Stimulated activated CD4-positive, alpha-beta T cell treated with anti-CD3 and anti-CD28 coated beads, Interleukin-1b, Interleukin-23, amount 100 ng/mL, for 4 hours (primary cell): ENCODE data around the gene MPND.

ENCODE experiments used
- DNase-seq, 2 donors: peaks; one replicate each; pipeline ENCODE4 v3.0.0-alpha.2; 2020; ENCODE audit warnings: low read depth in 2 of 2

The MPND gene

DNA sequence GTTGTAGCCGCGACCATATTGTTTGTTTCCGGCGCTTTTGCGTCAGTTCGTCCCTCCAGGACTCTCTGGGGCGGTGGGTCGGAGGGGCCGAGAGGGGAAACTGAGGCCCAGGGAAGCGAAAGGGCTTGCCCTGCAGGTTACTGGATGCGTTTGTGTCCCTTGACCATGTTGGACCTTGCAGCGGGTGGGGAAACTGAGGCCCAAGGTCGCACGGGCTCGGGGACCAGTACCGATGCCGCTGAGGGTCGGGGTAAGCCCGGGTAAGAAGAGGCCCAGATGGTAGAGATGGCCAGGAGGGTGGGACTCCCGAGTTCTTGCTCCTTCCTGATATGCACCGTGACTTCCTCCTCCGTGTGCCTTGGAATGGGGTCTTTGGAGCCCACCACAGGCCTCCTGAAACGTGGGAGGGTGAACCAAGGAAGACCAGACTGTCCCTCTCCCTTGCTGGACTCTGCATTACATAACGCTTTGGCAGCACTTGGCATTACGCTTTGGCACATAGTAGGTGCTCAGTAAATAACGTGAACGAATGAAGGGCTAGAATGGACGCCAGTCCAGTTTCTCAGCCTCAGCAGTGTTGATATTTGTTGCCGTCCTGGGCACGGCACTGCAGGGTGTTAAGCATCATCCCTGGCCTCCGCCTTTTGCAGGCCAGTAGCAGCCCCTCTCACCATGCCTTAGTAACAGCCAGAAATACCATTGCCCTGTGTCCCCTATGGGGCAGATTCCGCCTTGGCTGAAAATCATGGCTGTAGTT, 59.8 kb downstream of the MPND start:
- no peak for DNase-seq

DNA sequence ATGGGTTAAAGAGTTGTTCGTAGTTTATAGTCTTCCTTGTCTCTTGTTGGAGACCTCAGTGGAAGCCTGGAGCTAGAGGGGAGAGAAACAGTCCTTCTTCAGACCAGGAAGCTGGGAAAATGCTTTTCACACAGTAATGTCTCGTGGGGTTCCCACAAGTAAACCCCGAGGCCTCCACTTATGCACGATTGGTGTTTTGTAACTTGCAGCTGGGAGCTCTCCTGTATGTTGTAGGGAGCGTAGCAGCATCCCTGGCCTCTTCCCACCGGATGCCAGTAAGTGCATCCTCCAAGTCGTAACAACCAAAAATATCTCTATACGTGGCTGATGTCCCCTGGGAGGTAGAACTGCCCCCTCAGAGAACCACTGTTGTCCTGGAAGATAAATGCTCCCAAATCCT, 62.6 kb downstream of the MPND start:
- DNase-seq: no peak

- no peak for DNase-seq
These were observed 63.3 kb downstream of the MPND start for GRCh38 chr19:4406626-4407025.

DNA sequence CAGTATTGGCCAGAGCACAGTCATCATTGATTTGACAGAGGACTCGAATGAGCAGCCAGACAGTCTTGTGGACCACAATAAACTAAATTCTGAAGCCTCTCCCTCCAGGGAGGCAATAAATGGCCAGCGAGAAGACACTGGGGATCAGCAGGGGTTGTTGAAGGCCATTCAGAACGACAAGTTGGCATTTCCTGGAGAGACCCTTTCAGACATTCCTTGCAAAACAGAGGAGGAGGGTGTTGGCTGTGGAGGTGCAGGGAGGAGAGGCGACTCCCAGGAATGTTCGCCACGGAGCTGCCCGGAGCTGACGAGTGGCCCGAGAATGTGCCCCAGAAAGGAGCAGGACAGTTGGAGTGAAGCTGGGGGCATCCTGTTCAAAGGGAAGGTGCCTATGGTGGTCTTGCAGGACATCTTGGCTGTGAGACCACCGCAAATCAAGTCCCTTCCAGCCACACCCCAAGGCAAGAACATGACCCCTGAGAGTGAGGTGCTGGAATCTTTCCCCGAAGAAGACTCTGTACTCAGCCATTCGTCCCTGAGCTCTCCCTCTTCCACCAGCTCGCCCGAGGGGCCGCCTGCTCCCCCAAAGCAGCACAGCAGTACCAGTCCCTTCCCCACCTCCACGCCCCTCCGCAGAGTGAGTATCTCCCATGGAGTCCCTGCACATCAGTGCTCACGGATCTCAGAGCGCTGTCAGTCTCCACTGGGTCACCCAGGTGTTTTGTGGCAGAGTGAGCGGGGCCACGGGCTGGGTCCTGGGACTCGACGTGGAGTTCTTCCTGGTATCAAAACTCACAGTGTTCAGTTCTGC, 66.0 kb downstream of the MPND start:
- DNase-seq: no peak
